DMS79 treated with DMSO at 0.1 percent for 48 hours (cell line): ENCODE results near the gene CTBP1.

Experiments
- DNase-seq: peaks from one replicate; lab custom pipeline; 2025; lab: John Stamatoyannopoulos, UW

CTBP1 gene

GRCh38 chr4:1195109-1195671, 53.7 kb downstream of the CTBP1 start:
- no peak for DNase-seq

- DNase-seq, result no peak
Measured at GRCh38 chr4:1194010-1194900, 54.7 kb downstream of the CTBP1 start.

GRCh38 chr4:1193206-1194009, 55.5 kb downstream of the CTBP1 start:
- no peak for DNase-seq

GRCh38 chr4:1192493-1193205, 56.3 kb downstream of the CTBP1 start:
- DNase-seq, result no peak

GRCh38 chr4:1192091-1192492, 56.8 kb downstream of the CTBP1 start:
- DNase-seq, result no peak

- no peak for DNase-seq
Measured at GRCh38 chr4:1191621-1192020, 57.3 kb downstream of the CTBP1 start.

- no peak for DNase-seq
Measured at GRCh38 chr4:1187182-1187581, 61.7 kb downstream of the CTBP1 start.

- DNase-seq, result no peak
Measured at GRCh38 chr4:1183985-1184773, 64.8 kb downstream of the CTBP1 start.

- DNase-seq, result no peak
Measured at GRCh38 chr4:1182313-1182712, 66.6 kb downstream of the CTBP1 start.

GRCh38 chr4:1180663-1181062, 68.3 kb downstream of the CTBP1 start:
- DNase-seq, result no peak

GRCh38 chr4:1179976-1180375, 69.0 kb downstream of the CTBP1 start:
- DNase-seq, result no peak

GRCh38 chr4:1179089-1179441, 69.9 kb downstream of the CTBP1 start:
- DNase-seq, result no peak

GRCh38 chr4:1178300-1179088, 70.4 kb downstream of the CTBP1 start:
- no peak for DNase-seq

- DNase-seq, result no peak
Measured at GRCh38 chr4:1177274-1178141, 71.4 kb downstream of the CTBP1 start.

GRCh38 chr4:1176398-1177273, 72.3 kb downstream of the CTBP1 start:
- no peak for DNase-seq

GRCh38 chr4:1175635-1176229, 73.2 kb downstream of the CTBP1 start:
- DNase-seq, result no peak

GRCh38 chr4:1174941-1175634, 73.8 kb downstream of the CTBP1 start:
- no peak for DNase-seq
